Activated naive CD4-positive, alpha-beta T cell treated with anti-CD3 and anti-CD28 coated beads, Interleukin-2, amount 50 U/mL, for 16 hours (primary cell): ENCODE measurements around the gene FLAD1.

Source experiments
- DNase-seq: peaks from one replicate; pipeline ENCODE4 v3.0.0-alpha.2; 2020

Gene FLAD1

GRCh38 chr1:154982897-154983648 lies at the start of gene FLAD1:
FLAD1 (plus strand) TSS chr1:154983344; CDS start chr1:154983695, 351 bp downstream.
- peak; percentile 96 for DNase-seq

GRCh38 chr1:154934358-154934948 lies 48.7 kb upstream of the FLAD1 start:
- DNase-seq: no peak

GRCh38 chr1:154935749-154936554 lies 47.2 kb upstream of the FLAD1 start:
- no peak for DNase-seq

GRCh38 chr1:154936555-154937084 lies 46.5 kb upstream of the FLAD1 start, which contains the start of gene PMVK:
PMVK (minus strand) TSS chr1:154936719; CDS start chr1:154936685, 34 bp downstream.
- DNase-seq: peak; percentile 95

GRCh38 chr1:154937085-154937987 lies 45.8 kb upstream of the FLAD1 start:
- peak; percentile 91 for DNase-seq

GRCh38 chr1:154937988-154938386 lies 45.2 kb upstream of the FLAD1 start:
- no peak for DNase-seq

- no peak for DNase-seq
Observed at GRCh38 chr1:154938604-154939399, 44.3 kb upstream of the FLAD1 start.

- no peak for DNase-seq
Observed at GRCh38 chr1:154940213-154940560, 43.0 kb upstream of the FLAD1 start.

GRCh38 chr1:154940651-154941194 lies 42.4 kb upstream of the FLAD1 start:
- DNase-seq: no peak

- no peak for DNase-seq
Observed at GRCh38 chr1:154941333-154942013, 41.7 kb upstream of the FLAD1 start.

- peak; percentile 45 for DNase-seq
Observed at GRCh38 chr1:154943649-154944400, 39.3 kb upstream of the FLAD1 start.

- no peak for DNase-seq
Observed at GRCh38 chr1:154944401-154945159, 38.6 kb upstream of the FLAD1 start.

- no peak for DNase-seq
Observed at GRCh38 chr1:154945160-154945961, 37.8 kb upstream of the FLAD1 start.

- DNase-seq: no peak
Observed at GRCh38 chr1:154945962-154946850, 36.9 kb upstream of the FLAD1 start.

- DNase-seq: no peak
Observed at GRCh38 chr1:154948079-154948478, 35.1 kb upstream of the FLAD1 start.

GRCh38 chr1:154951901-154952657 lies 31.1 kb upstream of the FLAD1 start:
- peak; percentile 66 for DNase-seq
